GM18951 (cell line): ENCODE data around the gene TMEM130.

Experiments used
- POLR2A ChIP-seq: IDR thresholded peaks from 4 replicates; pipeline ENCODE4 v1.6.1; 2011; ENCODE audit warnings: mild to moderate bottlenecking; ENCODE audit not compliant: insufficient read length, insufficient read depth; ENCODE audit errors: extremely low read depth
- in situ Hi-C: fragments of 300-500 bp; cut with MboI; formaldehyde crosslinking; loops from one replicate; pipeline ENCODE4 v1.12.0; 2022; ENCODE audit warnings: low sequenced_read_pairs, mixed read lengths, inconsistent platforms; ENCODE audit not compliant: unreplicated experiment

Gene TMEM130

DNA sequence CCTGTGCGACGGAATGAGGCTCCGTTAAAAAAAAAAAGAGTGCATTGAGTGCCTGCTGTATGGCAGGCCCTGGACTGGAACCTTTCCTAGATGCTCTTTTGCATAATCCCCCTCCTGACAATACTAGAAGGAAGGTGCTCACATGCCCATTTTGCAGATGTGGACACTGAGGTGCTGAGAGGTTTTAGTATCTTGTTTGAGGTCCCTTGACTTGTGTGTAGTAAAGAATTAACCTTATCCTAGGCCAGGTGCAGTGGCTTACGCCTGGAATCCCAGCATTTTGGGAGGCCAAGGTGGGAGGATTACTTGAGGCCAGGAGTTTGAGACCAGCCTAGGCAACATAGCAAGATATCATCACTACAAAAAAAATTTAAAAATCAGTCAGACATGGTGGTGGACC is 46.6 kb downstream of the TMEM130 start:
- in situ Hi-C loops, result no loop called here
- no peak for TF ChIP-seq POLR2A

DNA sequence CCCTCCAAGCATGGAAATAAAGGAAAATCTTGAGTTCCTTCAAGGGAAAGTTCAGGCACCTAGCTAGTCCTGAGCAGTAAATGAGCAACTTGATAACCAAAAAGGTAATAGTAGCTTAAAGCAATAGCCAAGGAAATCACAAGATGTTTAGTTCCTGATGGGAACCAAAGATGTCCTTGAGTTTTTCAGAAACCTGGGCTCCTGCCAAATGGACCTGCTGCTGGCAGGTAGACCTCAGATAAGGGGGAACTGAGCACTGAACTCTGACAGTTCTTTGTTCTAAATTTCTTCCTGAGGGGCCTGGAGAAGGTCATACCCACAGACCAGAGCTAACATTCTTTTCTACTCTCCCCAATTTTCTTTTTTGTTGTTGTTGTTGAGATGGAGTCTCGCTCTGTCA is 48.5 kb downstream of the TMEM130 start:
- in situ Hi-C loops, result no loop called here
- TF ChIP-seq POLR2A, result no peak

DNA sequence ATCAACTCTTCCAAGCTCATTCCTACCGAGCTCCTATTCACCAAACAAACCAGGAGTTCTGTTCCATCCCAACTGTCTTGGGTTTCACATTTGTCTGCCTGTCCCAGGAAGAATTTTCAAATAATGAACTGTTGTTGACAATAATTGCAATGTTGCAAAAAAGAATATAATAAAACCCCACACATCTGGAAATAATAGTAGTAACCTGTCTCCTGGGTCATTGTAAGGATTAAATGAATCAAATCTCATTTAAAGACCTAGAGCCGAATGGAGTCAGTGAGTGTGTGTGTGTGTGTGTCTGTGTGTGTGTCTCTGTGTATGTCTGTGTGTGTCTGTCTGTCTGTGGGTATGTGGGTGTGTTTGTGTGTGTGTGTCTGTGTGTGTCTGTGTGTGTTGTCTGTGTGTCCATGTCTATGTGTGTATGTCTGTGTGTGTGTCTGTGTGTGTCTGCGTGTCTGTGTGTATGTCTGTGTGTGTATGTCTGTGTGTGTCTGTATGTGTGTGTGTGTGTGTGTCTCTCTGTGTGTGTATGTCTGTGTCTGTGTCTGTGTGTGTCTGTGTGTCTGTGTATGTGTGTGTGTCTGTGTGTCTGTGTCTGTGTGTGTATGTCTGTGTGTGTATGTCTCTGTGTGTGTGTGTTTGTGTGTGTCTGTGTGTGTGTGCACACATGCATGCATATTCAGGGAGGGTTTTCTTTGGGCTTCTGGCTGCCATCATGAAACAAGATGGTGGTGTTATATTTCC is 52.7 kb downstream of the TMEM130 start:
- in situ Hi-C loops, result no loop called here
- no peak for TF ChIP-seq POLR2A

DNA sequence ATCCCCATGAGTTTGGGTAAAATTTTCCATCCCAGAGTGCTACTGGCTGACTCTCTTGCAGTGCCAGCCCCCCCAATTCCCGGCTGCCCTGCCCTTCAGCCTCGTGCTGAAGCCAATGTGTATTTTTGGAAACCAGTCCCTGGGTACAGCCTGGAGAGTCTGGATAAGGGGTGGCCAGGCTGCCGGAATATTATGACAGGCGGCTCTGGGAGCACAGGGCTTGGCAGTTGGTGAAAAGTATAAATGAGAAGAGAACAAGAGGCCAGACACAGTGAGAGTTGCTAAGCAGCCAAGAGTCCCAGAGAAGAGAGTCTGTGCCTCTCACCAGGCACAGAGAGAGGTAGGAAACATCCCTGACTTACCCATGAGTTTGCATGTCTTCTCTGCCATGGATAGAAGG is 53.6 kb downstream of the TMEM130 start:
- TF ChIP-seq POLR2A, result no peak

DNA sequence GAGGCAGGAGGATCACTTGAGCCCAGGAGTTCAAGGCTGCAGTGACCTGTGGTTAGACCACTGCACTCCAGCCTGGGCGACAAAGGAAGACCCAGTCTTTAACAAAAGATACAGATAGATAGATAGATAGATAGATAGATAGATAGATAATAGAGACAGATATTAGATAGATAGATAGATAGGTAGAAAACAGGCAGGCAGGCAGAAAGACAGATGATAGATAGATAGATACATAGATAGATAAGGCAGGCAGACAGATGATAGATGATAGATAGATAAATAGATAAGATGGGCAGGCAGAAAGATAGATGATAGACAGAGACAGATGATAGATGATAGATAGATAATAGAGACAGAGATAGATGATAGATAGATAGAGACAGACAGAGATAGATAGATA is 54.5 kb downstream of the TMEM130 start:
- in situ Hi-C loops, result no loop called here
- TF ChIP-seq POLR2A, result no peak

More for the DNA sequence above, 53.6 kb downstream of the TMEM130 start:
- in situ Hi-C loops, result no loop called here

DNA sequence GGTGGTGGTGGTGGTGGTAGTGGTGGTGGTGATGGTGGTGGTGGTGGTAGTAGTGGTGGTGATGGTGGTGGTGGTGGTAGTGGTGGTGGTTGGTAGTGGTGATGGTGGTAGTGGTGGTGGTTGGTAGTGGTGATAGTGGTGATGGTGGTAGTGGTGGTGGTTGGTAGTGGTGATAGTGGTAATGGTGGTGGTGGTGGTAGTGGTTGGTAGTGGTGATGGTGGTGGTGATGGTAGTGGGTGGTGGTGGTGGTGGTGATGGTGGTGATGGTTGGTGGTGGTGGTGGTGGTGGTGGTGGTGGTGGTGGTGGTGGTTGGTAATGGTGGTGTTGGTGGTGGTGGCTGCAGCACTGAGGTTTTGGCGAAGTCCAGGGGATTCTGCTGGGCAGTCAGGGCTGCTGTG is 58.5 kb downstream of the TMEM130 start:
- in situ Hi-C loops, result no loop called here
- no peak for TF ChIP-seq POLR2A

DNA sequence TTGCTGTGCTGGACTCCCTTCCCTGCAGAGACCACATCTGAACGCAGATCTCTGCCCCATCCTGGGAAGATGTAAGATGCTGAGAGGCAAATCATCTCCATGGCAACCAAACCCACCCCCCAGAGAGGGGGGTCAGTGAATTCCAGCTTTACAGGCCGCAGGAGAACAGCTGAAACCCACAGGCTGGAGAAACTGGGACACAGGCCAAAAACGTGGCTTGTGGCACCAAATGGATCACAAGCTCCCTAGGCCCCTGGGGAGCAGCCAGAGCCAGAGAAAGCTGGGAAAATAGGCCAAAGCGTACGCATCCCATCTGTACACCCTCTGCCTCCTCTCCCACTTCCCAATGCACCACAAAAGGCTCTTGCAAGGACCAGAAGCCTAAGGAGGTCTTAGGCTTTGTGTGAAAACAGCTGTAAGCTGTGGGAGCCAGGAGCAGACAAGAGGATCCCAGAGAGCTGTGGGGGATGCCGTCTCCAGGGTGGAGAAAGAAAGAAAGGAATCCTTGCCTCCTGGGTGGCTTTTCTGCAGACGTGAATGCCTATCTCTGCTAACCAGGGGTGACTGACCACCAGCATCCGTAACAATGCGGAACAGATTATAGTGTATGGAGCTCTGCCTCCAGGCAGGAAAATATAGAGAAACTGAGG is 59.5 kb downstream of the TMEM130 start:
- TF ChIP-seq POLR2A, result no peak
- in situ Hi-C loops, result no loop called here

DNA sequence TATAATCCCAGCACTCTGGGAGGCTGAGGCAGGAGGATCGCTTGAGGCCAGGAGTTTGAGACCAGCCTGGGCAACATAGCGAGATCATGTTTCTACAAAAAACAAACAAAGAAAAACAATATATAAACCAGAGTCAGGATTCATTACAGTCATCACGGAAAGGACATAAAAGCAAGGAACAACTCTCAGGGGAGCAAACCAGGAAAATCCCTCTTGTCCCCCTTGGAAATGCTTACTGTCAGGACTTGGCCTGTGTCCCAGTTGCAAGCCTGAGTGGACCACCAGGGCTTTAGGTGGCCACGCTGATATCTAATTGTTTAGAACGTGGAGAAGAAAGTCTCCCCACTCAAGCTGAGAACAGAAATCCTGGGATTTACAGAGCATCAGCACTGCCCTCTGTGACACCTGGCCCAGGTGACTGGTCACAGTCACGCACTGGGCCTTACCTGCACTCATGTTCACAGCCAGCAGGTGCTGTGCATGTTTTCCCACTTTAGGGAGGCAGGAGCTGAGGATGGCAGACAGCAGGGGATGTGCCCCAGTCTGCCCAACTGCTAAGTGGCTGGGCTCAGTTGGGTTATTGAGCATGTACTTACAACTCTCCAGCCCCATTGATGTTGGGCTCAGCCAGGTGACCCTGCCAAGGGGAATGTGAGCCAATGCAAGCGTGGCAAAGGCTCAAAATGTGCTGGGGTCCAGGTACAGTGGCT is 60.9 kb downstream of the TMEM130 start:
- in situ Hi-C loops, result no loop called here
- TF ChIP-seq POLR2A, result no peak

DNA sequence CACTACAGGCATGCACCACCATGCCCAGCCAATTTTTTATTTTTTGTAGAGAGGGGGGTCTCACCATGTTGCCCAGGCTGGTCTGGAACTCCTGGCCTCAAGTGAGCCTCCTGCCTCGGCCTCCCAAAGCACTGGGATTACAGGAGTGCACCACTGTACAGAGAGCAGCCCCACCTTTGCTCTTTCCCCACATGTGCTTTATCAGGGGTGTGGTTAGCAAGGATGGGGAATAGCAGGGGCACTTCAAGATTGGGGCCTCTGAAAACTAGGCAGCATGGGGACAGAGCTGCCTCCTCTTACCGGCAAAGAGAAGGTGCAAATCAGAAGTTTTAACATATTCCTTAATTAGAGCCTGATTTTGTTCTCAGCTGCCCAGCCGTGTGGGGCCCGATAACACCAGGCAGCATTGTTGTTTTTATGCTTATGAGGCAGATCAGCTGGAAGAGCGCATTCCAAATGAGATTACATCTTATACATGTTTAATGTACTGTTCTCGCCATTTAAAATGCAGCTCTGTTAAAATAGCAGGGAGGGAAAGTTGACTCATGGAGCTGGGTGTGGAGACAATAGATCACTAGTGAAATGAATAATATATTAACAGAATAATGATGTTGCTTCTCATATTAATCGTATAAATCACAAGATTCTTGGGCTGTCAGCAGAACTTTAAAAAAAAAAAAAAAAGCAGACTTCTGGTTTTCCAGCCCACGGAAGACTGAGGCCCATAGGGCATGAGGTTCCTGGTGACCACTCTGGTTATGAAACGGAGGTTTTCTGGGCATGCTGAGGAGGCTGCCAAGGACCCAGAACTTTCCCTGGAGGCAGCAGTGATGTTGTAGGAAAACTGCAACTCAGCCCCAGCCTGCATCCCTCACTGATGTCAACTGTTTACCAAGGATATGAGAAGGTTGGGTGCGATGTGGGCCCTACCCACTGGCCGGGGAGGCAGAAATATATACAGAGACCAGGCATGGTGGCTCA is 62.5 kb downstream of the TMEM130 start:
- TF ChIP-seq POLR2A, result no peak
- in situ Hi-C loops, result no loop called here

DNA sequence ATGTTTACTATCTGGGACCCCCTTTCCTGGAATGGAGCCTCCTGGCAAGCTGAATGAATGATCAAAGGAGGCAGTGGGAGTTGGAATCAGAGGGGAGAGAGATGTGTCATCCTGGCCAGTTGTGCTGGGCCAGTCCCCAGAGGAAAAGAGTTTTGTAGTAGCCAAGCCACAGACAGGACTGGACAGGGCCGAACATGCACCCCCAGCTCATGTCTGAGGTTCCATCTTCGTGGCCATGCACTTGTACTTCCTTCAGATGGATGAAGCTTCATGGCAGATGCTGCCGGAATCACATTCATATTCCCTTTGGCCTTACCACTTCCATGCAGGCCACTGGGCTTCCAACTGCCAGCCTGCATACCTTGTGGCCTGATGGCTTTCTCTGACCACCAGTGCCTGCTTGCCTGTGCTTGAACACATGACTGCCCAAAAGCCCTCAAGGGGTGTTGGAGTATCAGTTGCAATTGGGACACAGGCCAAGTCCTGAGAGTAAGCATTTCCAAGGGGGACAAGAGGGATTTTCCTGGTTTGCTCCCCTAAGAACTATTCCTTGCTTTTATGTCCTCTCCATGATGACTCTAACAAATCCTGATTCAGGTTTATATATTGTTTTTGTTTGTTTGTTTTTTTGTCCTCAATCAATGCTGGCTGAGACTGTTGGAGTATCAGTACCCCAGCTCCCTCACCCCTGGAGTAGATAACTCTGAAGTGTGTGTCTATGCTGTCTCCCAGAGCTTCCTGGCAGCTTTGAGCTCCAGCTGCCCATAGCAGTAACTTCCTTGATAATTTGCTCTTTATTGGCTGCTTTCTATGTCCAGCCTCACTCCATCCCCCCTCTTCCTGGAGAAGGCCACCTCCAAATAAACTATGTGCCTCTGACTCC is 63.6 kb downstream of the TMEM130 start:
- no peak for TF ChIP-seq POLR2A
- in situ Hi-C loops, result no loop called here

DNA sequence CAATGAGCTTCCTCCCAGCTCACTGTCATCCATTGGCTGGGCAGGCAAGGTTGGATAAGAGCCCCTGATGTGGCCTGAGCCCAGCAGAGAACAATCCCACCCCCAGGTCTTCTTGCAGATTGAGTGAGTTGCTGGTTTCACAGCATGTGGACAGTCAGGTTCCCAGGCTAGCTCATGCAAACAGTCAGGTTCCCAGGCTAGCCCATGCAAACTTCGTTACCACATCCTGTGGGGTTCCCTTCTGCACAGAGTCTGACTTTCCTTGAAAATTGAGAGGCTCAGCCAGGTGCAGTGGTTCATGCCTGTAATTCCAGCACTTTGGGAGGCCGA is 67.1 kb downstream of the TMEM130 start:
- in situ Hi-C loops, result no loop called here
- TF ChIP-seq POLR2A, result no peak
